ENCODE results near the gene ABCC9. TPM values are rescaled to one million over a fixed set of nuclear protein-coding genes. Genes with fewer than 3 reads are reported as not detected.

ABCC9 gene
- total RNA-seq, 4 donors from 2014 or later, result 39.7 to 118 (median 78.4) TPM

DNA sequence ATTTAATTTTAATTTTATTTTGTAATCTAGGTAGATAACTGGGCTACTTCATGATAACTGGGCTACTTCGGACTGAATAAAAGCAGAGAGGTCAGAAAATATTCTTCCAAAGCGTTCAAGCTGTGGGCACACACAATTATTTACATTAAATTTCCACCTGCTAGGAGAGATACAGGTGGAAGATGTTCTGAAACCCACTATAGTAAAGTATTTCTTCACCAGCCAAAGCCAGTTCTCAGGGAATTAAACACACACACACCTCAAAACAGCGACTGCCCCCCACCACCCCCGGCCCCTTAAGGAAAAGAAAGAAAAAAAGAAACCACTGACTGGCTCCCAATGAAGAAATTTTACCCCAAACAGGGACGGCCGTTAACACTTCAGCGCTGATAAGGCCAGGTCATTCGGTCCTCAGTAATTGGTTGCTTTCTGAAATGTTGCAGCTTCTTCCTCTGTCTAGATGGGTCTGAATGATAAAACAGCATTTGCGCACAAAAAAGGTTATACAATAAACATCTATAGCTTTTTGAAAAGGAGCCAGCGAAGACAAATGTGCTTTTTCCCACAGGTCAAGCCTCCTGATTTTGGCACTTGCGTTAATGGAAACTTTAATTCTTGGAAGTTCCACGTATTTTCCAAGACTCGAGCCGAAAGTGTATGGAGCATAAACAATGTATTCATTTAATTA is 165.9 kb downstream of the ABCC9 start:
- Histone ChIP-seq H3K4me1 (no peaks in the 10 kb centered on the region), H3K27me3 (no peaks in the 10 kb centered on the region), H3K27ac (peak overlapping the region; percentile 90 to 93), H3K36me3 (no peaks in the 10 kb centered on the region), H3K4me3 (peak overlapping the region; percentile 54 to 62), H3K9me3 (no peaks in the 10 kb centered on the region)
- intact Hi-C loops (cut with DNase I; ENCODE audit: low total_unique reads), result loop anchor here (10.0 kb wide), 1 partner anchor 50 kb away; no protein-coding TSS in a partner anchor
- peak in 1 of 2 donors; percentile 11 for TF ChIP-seq POLR2A (IDR thresholded peaks at IDR 0.05)
- TF ChIP-seq, protein P1, sequence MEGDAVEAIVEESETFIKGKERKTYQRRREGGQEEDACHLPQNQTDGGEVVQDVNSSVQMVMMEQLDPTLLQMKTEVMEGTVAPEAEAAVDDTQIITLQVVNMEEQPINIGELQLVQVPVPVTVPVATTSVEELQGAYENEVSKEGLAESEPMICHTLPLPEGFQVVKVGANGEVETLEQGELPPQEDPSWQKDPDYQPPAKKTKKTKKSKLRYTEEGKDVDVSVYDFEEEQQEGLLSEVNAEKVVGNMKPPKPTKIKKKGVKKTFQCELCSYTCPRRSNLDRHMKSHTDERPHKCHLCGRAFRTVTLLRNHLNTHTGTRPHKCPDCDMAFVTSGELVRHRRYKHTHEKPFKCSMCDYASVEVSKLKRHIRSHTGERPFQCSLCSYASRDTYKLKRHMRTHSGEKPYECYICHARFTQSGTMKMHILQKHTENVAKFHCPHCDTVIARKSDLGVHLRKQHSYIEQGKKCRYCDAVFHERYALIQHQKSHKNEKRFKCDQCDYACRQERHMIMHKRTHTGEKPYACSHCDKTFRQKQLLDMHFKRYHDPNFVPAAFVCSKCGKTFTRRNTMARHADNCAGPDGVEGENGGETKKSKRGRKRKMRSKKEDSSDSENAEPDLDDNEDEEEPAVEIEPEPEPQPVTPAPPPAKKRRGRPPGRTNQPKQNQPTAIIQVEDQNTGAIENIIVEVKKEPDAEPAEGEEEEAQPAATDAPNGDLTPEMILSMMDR (IDR thresholded peaks at IDR 0.05), result no peak
- DNase-seq, result no peak

- no peaks in the 10 kb centered on the region for H3K36me3 ChIP-seq
- intact Hi-C loops (cut with DNase I; ENCODE audit: low total_unique reads), result loop anchor here (10.0 kb wide), 1 partner anchor 50 kb away; no protein-coding TSS in a partner anchor
- DNase-seq, result peak; percentile 83 to 85
- peak within 1 kb of the TSS; percentile 90 to 93 for H3K27ac ChIP-seq
- no peaks in the 10 kb centered on the region for H3K4me1 ChIP-seq
- H3K9me3 ChIP-seq, result no peaks in the 10 kb centered on the region
- H3K4me3 ChIP-seq, result peak within 1 kb of the TSS; percentile 54 to 62
- H3K27me3 ChIP-seq, result no peaks in the 10 kb centered on the region
- TF ChIP-seq, protein P1 (IDR thresholded peaks at IDR 0.05), result peak in 1 of 4 experiments; percentile 15
- peak in 1 of 2 donors; percentile 23 for TF ChIP-seq POLR2A (IDR thresholded peaks at IDR 0.05)
These were observed 166.7 kb downstream of the ABCC9 start, which contains the start of gene KCNJ8 for GRCh38 chr12:21774358-21775132. Gene KCNJ8, minus strand, starts transcription at chr12:21774706. Its CDS starts 1,090 bp downstream, at chr12:21773616.

DNA sequence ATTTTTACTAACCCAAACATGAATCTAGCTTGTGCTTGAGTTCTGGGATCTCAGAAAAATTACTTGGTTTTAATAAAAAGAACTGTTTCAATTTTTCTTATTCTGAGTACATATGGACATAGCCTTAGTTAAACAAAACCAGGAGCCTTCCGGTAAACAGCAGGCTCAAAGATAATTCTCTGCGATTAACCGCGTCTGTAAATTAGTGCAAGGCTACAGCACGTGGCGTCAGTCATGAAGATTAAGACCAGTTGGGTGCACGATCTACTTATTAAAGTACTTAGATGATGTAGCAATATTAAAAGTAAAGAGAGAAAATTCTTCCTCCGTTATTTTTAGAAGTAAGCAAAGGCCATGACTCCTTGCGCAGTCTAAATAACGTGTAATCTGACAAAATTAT is 167.4 kb downstream of the ABCC9 start:
- no peak for DNase-seq
- no peaks in the 10 kb centered on the region for H3K36me3 ChIP-seq
- H3K4me1 ChIP-seq, result no peaks in the 10 kb centered on the region
- H3K27me3 ChIP-seq, result no peaks in the 10 kb centered on the region
- peak overlapping the region; percentile 54 to 62 for H3K4me3 ChIP-seq
- TF ChIP-seq, protein P1 (IDR thresholded peaks at IDR 0.05), result no peak
- no peak for TF ChIP-seq POLR2A (IDR thresholded peaks at IDR 0.05)
- H3K27ac ChIP-seq, result peak overlapping the region; percentile 90 to 93
- no peaks in the 10 kb centered on the region for H3K9me3 ChIP-seq
- intact Hi-C loops (cut with DNase I; ENCODE audit: low total_unique reads), result loop anchor here (10.0 kb wide), 1 partner anchor 51 kb away; no protein-coding TSS in a partner anchor

GRCh38 chr12:21773263-21773741 is 167.9 kb downstream of the ABCC9 start:
- no peaks in the 10 kb centered on the region for H3K4me1 ChIP-seq
- peak overlapping the region; percentile 54 to 62 for H3K4me3 ChIP-seq
- no peaks in the 10 kb centered on the region for H3K9me3 ChIP-seq
- TF ChIP-seq POLR2A (IDR thresholded peaks at IDR 0.05), result no peak
- TF ChIP-seq, protein P1 (IDR thresholded peaks at IDR 0.05), result peak in 2 of 4 experiments; percentile 32 to 33
- peak overlapping the region; percentile 90 to 93 for H3K27ac ChIP-seq
- peak; percentile 49 to 64 for DNase-seq
- H3K36me3 ChIP-seq, result no peaks in the 10 kb centered on the region
- no peaks in the 10 kb centered on the region for H3K27me3 ChIP-seq
- intact Hi-C loops (cut with DNase I; ENCODE audit: low total_unique reads), result loop anchor here (10.0 kb wide), 1 partner anchor 51 kb away; no protein-coding TSS in a partner anchor
